LNCAP (cell line): ENCODE results near the gene SHOX.

ENCODE experiments used
- TF ChIP-seq, protein P1 (sequence below): fragments of 450-650 bp; IDR thresholded peaks from 2 replicates; pipeline ENCODE4 v1.5.1; 2017; ENCODE audit warnings: mild to moderate bottlenecking

SHOX gene

GRCh38 chrX:630612-631496 lies at the start of gene SHOX:
Gene SHOX, plus strand, starts transcription at chrX:630791. Its CDS starts 107 bp downstream, at chrX:630898.
- TF ChIP-seq, protein P1, sequence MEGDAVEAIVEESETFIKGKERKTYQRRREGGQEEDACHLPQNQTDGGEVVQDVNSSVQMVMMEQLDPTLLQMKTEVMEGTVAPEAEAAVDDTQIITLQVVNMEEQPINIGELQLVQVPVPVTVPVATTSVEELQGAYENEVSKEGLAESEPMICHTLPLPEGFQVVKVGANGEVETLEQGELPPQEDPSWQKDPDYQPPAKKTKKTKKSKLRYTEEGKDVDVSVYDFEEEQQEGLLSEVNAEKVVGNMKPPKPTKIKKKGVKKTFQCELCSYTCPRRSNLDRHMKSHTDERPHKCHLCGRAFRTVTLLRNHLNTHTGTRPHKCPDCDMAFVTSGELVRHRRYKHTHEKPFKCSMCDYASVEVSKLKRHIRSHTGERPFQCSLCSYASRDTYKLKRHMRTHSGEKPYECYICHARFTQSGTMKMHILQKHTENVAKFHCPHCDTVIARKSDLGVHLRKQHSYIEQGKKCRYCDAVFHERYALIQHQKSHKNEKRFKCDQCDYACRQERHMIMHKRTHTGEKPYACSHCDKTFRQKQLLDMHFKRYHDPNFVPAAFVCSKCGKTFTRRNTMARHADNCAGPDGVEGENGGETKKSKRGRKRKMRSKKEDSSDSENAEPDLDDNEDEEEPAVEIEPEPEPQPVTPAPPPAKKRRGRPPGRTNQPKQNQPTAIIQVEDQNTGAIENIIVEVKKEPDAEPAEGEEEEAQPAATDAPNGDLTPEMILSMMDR: no peak

GRCh38 chrX:581066-581465 lies 49.5 kb upstream of the SHOX start:
- TF ChIP-seq, protein P1: no peak

DNA sequence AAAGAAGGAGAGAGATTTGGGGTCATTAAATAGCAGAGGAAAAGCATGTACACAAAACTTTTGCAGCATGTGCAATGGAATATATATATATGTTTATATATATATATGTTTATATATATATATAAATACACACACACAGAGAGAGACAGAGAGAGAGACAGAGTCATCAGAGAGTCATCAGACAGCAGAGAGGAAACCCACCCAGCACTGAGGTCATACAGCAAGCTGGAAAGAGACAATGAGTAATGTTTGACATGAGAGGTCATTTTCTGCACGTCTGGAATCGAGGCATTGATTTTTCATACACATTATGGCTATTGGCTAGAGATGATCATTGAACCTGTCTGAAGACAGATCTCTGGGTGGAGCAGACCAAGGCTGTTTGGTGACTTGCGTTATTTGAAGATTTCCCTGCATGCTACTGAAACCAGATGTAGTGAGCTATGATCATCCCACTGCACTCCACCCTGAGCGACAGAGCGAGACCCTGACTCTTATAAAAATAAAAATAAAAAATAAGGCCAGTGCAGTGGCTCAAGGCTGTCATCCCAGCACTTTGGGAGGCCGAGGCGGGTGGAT lies 48.8 kb upstream of the SHOX start:
- TF ChIP-seq, protein P1: no peak

- TF ChIP-seq, protein P1: no peak
Measured at GRCh38 chrX:584572-584971, 46.0 kb upstream of the SHOX start.

DNA sequence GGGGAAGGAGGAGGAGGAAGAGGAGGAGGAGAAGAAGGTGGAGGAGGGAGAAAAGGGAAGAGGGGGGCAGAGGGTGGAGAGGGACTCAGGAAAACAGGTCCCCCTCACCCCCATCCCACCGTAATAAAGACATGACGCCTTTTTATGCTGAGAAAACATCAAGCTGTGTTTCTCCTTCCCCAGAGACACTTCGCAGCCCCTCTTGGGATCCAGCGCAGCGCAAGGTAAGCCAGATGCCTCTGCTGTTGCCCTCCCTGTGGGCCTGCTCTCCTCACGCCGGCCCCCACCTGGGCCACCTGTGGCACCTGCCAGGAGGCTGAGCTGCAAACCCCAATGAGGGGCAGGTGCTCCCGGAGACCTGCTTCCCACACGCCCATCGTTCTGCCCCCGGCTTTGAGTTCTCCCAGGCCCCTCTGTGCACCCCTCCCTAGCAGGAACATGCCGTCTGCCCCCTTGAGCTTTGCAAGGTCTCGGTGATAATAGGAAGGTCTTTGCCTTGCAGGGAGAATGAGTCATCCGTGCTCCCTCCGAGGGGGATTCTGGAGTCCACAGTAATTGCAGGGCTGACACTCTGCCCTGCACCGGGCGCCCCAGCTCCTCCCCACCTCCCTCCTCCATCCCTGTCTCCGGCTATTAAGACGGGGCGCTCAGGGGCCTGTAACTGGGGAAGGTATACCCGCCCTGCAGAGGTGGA lies 45.3 kb upstream of the SHOX start:
- TF ChIP-seq, protein P1: no peak

DNA sequence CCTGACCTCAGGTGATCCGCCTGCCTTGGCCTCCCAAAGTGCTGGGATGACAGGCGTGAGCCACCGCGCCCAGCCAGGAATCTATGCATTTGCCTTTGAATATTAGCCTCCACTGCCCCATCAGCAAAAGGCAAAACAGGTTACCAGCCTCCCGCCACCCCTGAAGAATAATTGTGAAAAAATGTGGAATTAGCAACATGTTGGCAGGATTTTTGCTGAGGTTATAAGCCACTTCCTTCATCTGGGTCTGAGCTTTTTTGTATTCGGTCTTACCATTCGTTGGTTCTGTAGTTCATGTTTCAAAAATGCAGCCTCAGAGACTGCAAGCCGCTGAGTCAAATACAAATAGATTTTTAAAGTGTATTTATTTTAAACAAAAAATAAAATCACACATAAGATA lies 44.2 kb upstream of the SHOX start:
- TF ChIP-seq, protein P1: no peak

- TF ChIP-seq, protein P1: no peak
Measured at GRCh38 chrX:590693-591404, 39.7 kb upstream of the SHOX start.
